ENCODE data around the gene DYRK1A.

Gene DYRK1A

GRCh38 chr21:37432710-37433455 is 66.3 kb downstream of the DYRK1A start:
- DNase-seq (ENCODE audit: insufficient read length, low spot score) (no peak), FAIRE-seq (no peak)

GRCh38 chr21:37433456-37433840 is 66.9 kb downstream of the DYRK1A start:
- DNase-seq (ENCODE audit: insufficient read length, low spot score) (no peak), FAIRE-seq (no peak)
- TF ChIP-seq TAF1 (IDR thresholded peaks at IDR 0.05; ENCODE audit: low read depth, low read length) (no peak), POU2F2 (IDR thresholded peaks at IDR 0.05; ENCODE audit: low read depth, low read length) (no peak), SPI1 (IDR thresholded peaks at IDR 0.05; ENCODE audit: low read depth, low read length) (no peak), PAX5 (IDR thresholded peaks at IDR 0.05; ENCODE audit: insufficient read depth, low read length, severe bottlenecking) (no peak), POLR2A (IDR thresholded peaks at IDR 0.05; ENCODE audit: low read depth, low read length) (no peak), POLR2AphosphoS5 (IDR thresholded peaks at IDR 0.05; ENCODE audit: low read depth, low read length) (no peak)

More at GRCh38 chr21:37432710-37433455, 66.3 kb downstream of the DYRK1A start:
- TF ChIP-seq PAX5 (IDR thresholded peaks at IDR 0.05; ENCODE audit: insufficient read depth, low read length, severe bottlenecking) = no peak
- TF ChIP-seq POLR2AphosphoS5 (IDR thresholded peaks at IDR 0.05; ENCODE audit: low read depth, low read length) = no peak
- no peak for TF ChIP-seq POLR2A (IDR thresholded peaks at IDR 0.05; ENCODE audit: low read depth, low read length)
- TF ChIP-seq TAF1 (IDR thresholded peaks at IDR 0.05; ENCODE audit: low read depth, low read length) = no peak
- TF ChIP-seq POU2F2 (IDR thresholded peaks at IDR 0.05; ENCODE audit: low read depth, low read length) = no peak
- TF ChIP-seq SPI1 (IDR thresholded peaks at IDR 0.05; ENCODE audit: low read depth, low read length) = no peak

GRCh38 chr21:37435120-37435519 is 68.5 kb downstream of the DYRK1A start:
- DNase-seq (ENCODE audit: insufficient read length, low spot score) (no peak), FAIRE-seq (peak; percentile 74)
- TF ChIP-seq POU2F2 (IDR thresholded peaks at IDR 0.05; ENCODE audit: low read depth, low read length) (peak; percentile 87), PAX5 (IDR thresholded peaks at IDR 0.05; ENCODE audit: insufficient read depth, low read length, severe bottlenecking) (no peak), TAF1 (IDR thresholded peaks at IDR 0.05; ENCODE audit: low read depth, low read length) (no peak)

DNA sequence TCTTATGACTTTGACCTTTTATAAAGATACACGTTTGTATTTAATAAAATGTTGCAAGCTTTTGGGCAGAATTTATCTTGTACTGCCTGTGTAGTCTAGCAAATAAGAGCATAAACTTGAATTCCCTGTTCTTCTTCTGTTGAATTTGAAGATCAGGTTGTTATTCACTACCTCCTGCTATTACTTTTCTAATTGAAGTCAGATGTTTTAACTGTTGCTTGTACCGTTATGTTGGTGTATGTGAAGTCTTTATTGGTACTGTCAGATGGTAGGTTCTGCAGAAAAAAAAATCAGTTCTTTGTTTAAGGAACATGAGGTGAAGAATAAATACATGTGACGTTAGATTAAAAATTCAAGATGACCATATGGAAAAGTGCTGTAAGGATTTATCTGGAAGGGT is 69.1 kb downstream of the DYRK1A start:
- DNase-seq (ENCODE audit: insufficient read length, low spot score) (no peak), FAIRE-seq (peak; percentile 20)
- TF ChIP-seq PAX5 (IDR thresholded peaks at IDR 0.05; ENCODE audit: insufficient read depth, low read length, severe bottlenecking) (no peak), TAF1 (IDR thresholded peaks at IDR 0.05; ENCODE audit: low read depth, low read length) (no peak)

DNA sequence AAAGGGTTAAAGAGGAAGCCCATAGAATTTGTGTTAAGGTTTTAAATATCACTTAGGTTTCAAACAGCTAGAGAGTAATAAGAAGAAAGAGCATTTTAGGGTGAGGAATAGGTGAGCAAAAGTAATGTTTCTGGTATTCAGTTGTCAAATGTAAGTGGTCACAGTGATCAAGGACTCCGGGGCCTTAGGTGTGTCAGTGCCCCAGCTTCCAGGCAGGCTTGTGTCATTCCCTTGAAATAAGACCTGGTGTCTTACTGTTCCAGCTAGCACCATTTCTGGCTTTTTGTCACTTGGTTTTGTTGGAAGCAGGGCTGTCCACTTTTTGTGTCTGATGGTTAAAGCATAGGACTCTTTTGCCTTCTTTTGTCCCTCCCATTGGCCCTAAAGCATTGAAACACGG is 69.6 kb downstream of the DYRK1A start:
- DNase-seq (ENCODE audit: insufficient read length, low spot score) (no peak), FAIRE-seq (no peak)
- no peak for TF ChIP-seq TAF1 (IDR thresholded peaks at IDR 0.05; ENCODE audit: low read depth, low read length)
- TF ChIP-seq SPI1 (IDR thresholded peaks at IDR 0.05; ENCODE audit: low read depth, low read length) = no peak
- no peak for TF ChIP-seq POU2F2 (IDR thresholded peaks at IDR 0.05; ENCODE audit: low read depth, low read length)

GRCh38 chr21:37437376-37438080 is 71.0 kb downstream of the DYRK1A start:
- no peak for FAIRE-seq
- TF ChIP-seq SPI1 (IDR thresholded peaks at IDR 0.05; ENCODE audit: low read depth, low read length) = no peak
- TF ChIP-seq TAF1 (IDR thresholded peaks at IDR 0.05; ENCODE audit: low read depth, low read length) = no peak
- no peak for TF ChIP-seq PAX5 (IDR thresholded peaks at IDR 0.05; ENCODE audit: insufficient read depth, low read length, severe bottlenecking)
- no peak for TF ChIP-seq POLR2AphosphoS5 (IDR thresholded peaks at IDR 0.05; ENCODE audit: low read depth, low read length)
- TF ChIP-seq POLR2A (IDR thresholded peaks at IDR 0.05; ENCODE audit: low read depth, low read length) = no peak
- no peak for TF ChIP-seq POU2F2 (IDR thresholded peaks at IDR 0.05; ENCODE audit: low read depth, low read length)
- no peak for DNase-seq (ENCODE audit: insufficient read length, low spot score)

DNA sequence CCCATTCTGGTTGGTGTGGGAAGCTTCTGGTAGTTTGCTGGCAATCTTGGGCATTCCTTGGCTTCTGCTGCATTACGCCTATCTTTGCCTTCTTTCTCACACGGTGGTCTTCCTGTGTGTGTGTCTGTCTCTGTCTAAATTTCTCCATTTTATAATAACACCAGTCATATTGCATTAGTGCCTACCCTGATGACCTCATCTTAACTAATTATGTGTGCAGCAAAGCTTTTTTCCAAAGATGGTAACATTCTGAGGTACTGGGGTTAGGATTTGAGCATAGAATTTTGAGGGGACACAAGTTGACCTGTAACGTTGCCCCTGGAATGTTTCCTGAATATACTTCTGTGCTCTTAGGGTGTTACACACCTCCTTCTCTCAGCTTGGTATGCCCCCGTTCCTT is 77.1 kb downstream of the DYRK1A start:
- TF ChIP-seq TAF1 (IDR thresholded peaks at IDR 0.05; ENCODE audit: low read depth, low read length) = no peak
- TF ChIP-seq POU2F2 (IDR thresholded peaks at IDR 0.05; ENCODE audit: low read depth, low read length) = no peak
- TF ChIP-seq POLR2A (IDR thresholded peaks at IDR 0.05; ENCODE audit: low read depth, low read length) = no peak
- no peak for TF ChIP-seq SPI1 (IDR thresholded peaks at IDR 0.05; ENCODE audit: low read depth, low read length)
- no peak for TF ChIP-seq POLR2AphosphoS5 (IDR thresholded peaks at IDR 0.05; ENCODE audit: low read depth, low read length)
- TF ChIP-seq PAX5 (IDR thresholded peaks at IDR 0.05; ENCODE audit: insufficient read depth, low read length, severe bottlenecking) = no peak

GRCh38 chr21:37445228-37445627 is 78.7 kb downstream of the DYRK1A start:
- no peak for FAIRE-seq
- DNase-seq (ENCODE audit: insufficient read length, low spot score) = no peak
- TF ChIP-seq TAF1 (IDR thresholded peaks at IDR 0.05; ENCODE audit: low read depth, low read length) (no peak), PAX5 (IDR thresholded peaks at IDR 0.05; ENCODE audit: insufficient read depth, low read length, severe bottlenecking) (no peak), POLR2AphosphoS5 (IDR thresholded peaks at IDR 0.05; ENCODE audit: low read depth, low read length) (no peak), POLR2A (IDR thresholded peaks at IDR 0.05; ENCODE audit: low read depth, low read length) (no peak), SPI1 (IDR thresholded peaks at IDR 0.05; ENCODE audit: low read depth, low read length) (no peak), POU2F2 (IDR thresholded peaks at IDR 0.05; ENCODE audit: low read depth, low read length) (no peak)

More for the DNA sequence above, 77.1 kb downstream of the DYRK1A start:
- no peak for FAIRE-seq
- no peak for DNase-seq (ENCODE audit: insufficient read length, low spot score)

DNA sequence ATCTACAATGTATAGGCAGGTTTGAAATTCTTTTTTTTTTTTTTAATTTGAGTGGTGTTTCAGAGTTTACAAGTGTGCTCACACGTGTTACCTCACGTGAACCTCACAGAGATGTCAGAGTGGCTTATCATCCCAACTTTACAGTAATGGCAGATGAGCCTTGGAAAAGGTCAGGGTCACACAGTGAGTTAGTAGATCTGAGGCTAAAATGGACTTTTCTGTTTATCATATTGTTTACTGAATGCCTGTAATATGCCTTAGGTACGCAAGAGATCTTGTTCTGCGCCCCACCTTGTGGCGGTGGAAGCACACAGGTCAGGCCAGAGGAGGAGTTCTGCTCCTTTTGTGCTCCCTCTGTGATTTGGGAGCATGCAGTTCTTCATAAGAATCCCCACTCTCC is 80.0 kb downstream of the DYRK1A start:
- TF ChIP-seq POLR2AphosphoS5 (IDR thresholded peaks at IDR 0.05; ENCODE audit: low read depth, low read length) = no peak
- no peak for DNase-seq (ENCODE audit: insufficient read length, low spot score)
- FAIRE-seq = no peak

GRCh38 chr21:37447288-37447936 is 80.8 kb downstream of the DYRK1A start:
- no peak for DNase-seq (ENCODE audit: insufficient read length, low spot score)
- FAIRE-seq = no peak
- TF ChIP-seq SPI1 (IDR thresholded peaks at IDR 0.05; ENCODE audit: low read depth, low read length) (no peak), TAF1 (IDR thresholded peaks at IDR 0.05; ENCODE audit: low read depth, low read length) (no peak), POLR2AphosphoS5 (IDR thresholded peaks at IDR 0.05; ENCODE audit: low read depth, low read length) (0 out of 2 replicates have a peak, but pooled peaks have one; percentile 24), POLR2A (IDR thresholded peaks at IDR 0.05; ENCODE audit: low read depth, low read length) (no peak), POU2F2 (IDR thresholded peaks at IDR 0.05; ENCODE audit: low read depth, low read length) (no peak)

Data from GM12891 (cell line).